Neural cell (in vitro differentiated cells): ENCODE results near the gene GLYATL3.

ENCODE experiments used
- EZH2 ChIP-seq: fragments of 200-600, 300-800 bp; shearing (Covaris generic), sonication (generic); IDR thresholded peaks from 2 replicates; pipeline ENCODE4 v1.6.1; 2014; ENCODE audit warnings: antibody characterized with exemption, low read length, borderline replicate concordance, mild to moderate bottlenecking; ENCODE audit not compliant: insufficient read depth, poor library complexity, severe bottlenecking
- MXI1 ChIP-seq: fragments of 450-650 bp; conservative IDR thresholded peaks from 2 replicates; pipeline ENCODE4 v1.6.1; 2014; ENCODE audit warnings: antibody characterized with exemption, mild to moderate bottlenecking; ENCODE audit not compliant: poor library complexity, severe bottlenecking
- POLR2AphosphoS5 ChIP-seq: IDR thresholded peaks from 2 replicates; pipeline ENCODE4 v1.6.1; 2012
- RAD21 ChIP-seq: fragments of 450-650 bp; conservative IDR thresholded peaks from 2 replicates; pipeline ENCODE4 v1.6.1; 2014; ENCODE audit warnings: antibody characterized with exemption, mild to moderate bottlenecking, moderate library complexity
- SMC3 ChIP-seq: fragments of 450-650 bp; conservative IDR thresholded peaks from 2 replicates; pipeline ENCODE4 v1.6.1; 2014; ENCODE audit warnings: antibody characterized with exemption, mild to moderate bottlenecking, moderate library complexity; ENCODE audit not compliant: poor library complexity
- TAF1 ChIP-seq: IDR thresholded peaks from 2 replicates; pipeline ENCODE4 v1.6.1; 2012; ENCODE audit warnings: low read depth
- TF ChIP-seq, protein P1 (sequence below): fragments of 450-650 bp; IDR thresholded peaks from 2 replicates; pipeline ENCODE4 v1.5.1; 2014; ENCODE audit warnings: antibody characterized with exemption, mild to moderate bottlenecking, moderate library complexity; ENCODE audit not compliant: poor library complexity, severe bottlenecking

DNA sequence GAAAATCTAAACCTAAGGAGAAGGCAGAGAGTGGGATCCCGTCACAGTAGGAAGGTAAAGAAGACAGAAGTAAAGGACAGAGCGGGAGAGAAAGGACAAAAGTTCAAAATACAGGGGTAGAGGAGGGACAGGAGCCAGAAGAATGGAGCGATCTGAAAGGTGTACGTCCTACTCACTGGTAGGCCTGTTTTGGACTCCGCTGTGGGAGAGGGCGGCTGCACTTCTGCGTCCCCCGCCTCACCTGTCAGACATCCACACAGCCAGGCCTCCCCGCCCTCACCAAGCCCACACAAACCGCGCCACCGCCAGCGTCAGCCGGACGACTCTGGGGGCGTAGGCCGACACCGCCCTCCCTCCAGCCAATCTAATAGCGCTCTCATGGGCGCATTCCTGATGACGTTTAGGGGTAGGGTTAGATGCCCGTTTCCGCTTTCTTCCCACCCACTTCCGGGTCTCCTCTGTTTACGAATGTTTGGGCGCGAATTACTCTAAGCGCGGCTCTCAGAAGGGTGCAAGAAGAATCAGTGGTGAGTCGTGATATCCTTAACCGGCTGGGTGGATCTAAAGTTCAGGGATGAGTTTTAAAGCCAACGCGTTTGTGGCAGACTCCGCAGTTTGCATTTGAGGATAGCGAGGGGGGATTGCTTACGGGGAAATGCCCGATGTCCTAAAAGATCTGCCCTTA, 36.7 kb upstream of the GLYATL3 start, which contains the start of the genes CENPQ and MMUT:
- TF ChIP-seq SMC3 = peak; percentile 28
- TF ChIP-seq EZH2 = no peak
- TF ChIP-seq, protein P1, sequence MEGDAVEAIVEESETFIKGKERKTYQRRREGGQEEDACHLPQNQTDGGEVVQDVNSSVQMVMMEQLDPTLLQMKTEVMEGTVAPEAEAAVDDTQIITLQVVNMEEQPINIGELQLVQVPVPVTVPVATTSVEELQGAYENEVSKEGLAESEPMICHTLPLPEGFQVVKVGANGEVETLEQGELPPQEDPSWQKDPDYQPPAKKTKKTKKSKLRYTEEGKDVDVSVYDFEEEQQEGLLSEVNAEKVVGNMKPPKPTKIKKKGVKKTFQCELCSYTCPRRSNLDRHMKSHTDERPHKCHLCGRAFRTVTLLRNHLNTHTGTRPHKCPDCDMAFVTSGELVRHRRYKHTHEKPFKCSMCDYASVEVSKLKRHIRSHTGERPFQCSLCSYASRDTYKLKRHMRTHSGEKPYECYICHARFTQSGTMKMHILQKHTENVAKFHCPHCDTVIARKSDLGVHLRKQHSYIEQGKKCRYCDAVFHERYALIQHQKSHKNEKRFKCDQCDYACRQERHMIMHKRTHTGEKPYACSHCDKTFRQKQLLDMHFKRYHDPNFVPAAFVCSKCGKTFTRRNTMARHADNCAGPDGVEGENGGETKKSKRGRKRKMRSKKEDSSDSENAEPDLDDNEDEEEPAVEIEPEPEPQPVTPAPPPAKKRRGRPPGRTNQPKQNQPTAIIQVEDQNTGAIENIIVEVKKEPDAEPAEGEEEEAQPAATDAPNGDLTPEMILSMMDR = no peak
- peak; percentile 52 for TF ChIP-seq TAF1
- TF ChIP-seq POLR2AphosphoS5 = peak; percentile 96
- TF ChIP-seq MXI1 = peak; percentile 95
- no peak for TF ChIP-seq RAD21
